ENCODE data around the gene PROSER3. TPM values are rescaled to one million over a fixed set of nuclear protein-coding genes. Genes with fewer than 3 reads are reported as not detected.
"Not testable (repeated sequence)": the region's sequence is repeated elsewhere in the genome, so short reads cannot be mapped to it uniquely, and the experiment has no call there.

PROSER3 gene
- total RNA-seq, 1 experiment from 2014 or later, result 17.5 TPM

DNA sequence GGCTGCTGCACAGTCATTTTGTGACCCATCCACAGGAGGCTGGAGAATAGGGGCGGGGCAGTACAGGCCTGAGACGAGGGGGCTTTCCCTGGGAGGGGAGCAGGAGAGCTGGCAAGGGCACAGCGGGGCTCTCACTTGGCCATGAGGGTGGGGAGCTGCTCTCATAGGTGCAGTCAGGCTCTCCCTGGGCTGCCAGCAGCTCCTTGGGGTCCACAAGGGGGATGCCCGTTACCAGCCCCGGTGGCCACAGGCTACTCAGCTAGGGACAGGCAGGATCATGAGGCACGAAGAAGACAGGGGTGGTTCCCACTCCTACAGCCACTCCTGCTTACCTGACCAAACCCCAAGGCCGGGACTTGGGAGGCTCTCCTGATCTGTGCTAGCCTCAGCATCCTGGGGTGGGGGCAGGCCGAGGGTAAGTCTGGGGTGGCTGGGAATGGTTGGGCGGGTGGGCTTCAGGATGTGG, 33.9 kb downstream of the PROSER3 start:
- Histone ChIP-seq H3K9ac (ENCODE audit: low read length) (no peak overlapping the region), H3K4me1 (ENCODE audit: low read length) (no peaks in the 10 kb centered on the region), H3K4me2 (ENCODE audit: low read depth, low read length, poor library complexity, severe bottlenecking) (no peak overlapping the region), H2AFZ (ENCODE audit: low read length) (no peak overlapping the region), H3K27ac (ENCODE audit: low read length) (no peak overlapping the region), H3K9me2 (replicated peaks; ENCODE audit: insufficient read depth, low read length) (no peaks in the 10 kb centered on the region), H4K20me1 (ENCODE audit: insufficient read depth, low read depth, low read length) (no peaks in the 10 kb centered on the region), H3K36me3 (ENCODE audit: insufficient read depth, low read length) (no peaks in the 10 kb centered on the region), H3K4me3 (ENCODE audit: low read length) (no peak overlapping the region), H3K79me2 (ENCODE audit: low read length) (no peaks in the 10 kb centered on the region), H3K9me3 (ENCODE audit: low read length) (no peaks in the 10 kb centered on the region), H3K27me3 (ENCODE audit: low read length) (no peaks in the 10 kb centered on the region)
- DNase-seq, result no peak

DNA sequence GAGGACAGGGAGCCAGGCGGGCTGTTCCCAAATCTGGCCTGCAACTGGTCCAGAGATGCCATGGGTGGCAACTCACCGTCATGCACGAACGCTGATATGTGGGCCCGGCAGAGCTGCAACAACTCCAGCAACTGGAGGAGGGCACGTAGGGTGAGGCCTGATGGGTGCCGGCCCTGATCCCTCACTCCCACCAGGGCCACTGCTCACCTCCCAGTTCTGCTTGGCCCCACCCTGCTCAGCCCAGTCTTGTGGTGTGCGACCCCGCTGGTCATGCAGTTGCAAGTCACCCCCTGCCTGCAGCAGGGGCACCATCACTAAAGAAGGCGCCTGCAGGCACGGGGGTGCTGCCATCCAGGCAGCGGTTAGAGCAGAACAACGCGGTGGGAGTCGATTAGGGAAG, 34.3 kb downstream of the PROSER3 start:
- H3K9me2 ChIP-seq (replicated peaks; ENCODE audit: insufficient read depth, low read length), result no peaks in the 10 kb centered on the region
- H3K36me3 ChIP-seq (ENCODE audit: insufficient read depth, low read length), result no peaks in the 10 kb centered on the region
- H2AFZ ChIP-seq (ENCODE audit: low read length), result no peak overlapping the region
- H3K27ac ChIP-seq (ENCODE audit: low read length), result no peak overlapping the region
- H3K9me3 ChIP-seq (ENCODE audit: low read length), result no peaks in the 10 kb centered on the region
- no peaks in the 10 kb centered on the region for H3K79me2 ChIP-seq (ENCODE audit: low read length)
- no peaks in the 10 kb centered on the region for H3K27me3 ChIP-seq (ENCODE audit: low read length)
- DNase-seq, result no peak
- H4K20me1 ChIP-seq (ENCODE audit: insufficient read depth, low read depth, low read length), result no peaks in the 10 kb centered on the region
- H3K4me3 ChIP-seq (ENCODE audit: low read length), result no peak overlapping the region
- H3K4me1 ChIP-seq (ENCODE audit: low read length), result no peaks in the 10 kb centered on the region
- H3K9ac ChIP-seq (ENCODE audit: low read length), result no peak overlapping the region
- H3K4me2 ChIP-seq (ENCODE audit: low read depth, low read length, poor library complexity, severe bottlenecking), result no peak overlapping the region

DNA sequence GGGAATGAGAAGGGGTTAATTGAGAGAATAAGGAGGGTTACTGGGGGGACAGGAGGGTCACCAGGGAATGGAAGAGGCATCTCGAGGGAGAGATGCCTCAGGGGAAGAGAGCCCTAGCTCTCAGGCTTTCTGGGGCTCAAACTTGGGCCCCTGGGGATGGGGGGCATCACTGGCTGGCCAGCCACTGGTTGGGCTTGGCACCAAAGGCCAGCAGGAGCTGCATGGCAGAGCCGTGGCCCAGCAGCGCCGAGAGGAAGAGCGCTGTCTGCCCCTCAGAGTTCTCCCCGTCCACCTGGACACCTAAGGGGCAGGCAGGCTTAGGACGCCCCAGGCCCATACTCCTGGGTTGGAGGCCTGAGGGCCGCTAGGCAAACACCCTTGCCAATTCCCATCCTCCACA, 34.9 kb downstream of the PROSER3 start:
- H3K4me1 ChIP-seq (ENCODE audit: low read length), result no peaks in the 10 kb centered on the region
- H3K27ac ChIP-seq (ENCODE audit: low read length), result no peak overlapping the region
- H3K36me3 ChIP-seq (ENCODE audit: insufficient read depth, low read length), result no peaks in the 10 kb centered on the region
- H3K9me3 ChIP-seq (ENCODE audit: low read length), result no peaks in the 10 kb centered on the region
- H2AFZ ChIP-seq (ENCODE audit: low read length), result no peak overlapping the region
- no peak overlapping the region for H3K4me3 ChIP-seq (ENCODE audit: low read length)
- no peak overlapping the region for H3K9ac ChIP-seq (ENCODE audit: low read length)
- no peak overlapping the region for H3K4me2 ChIP-seq (ENCODE audit: low read depth, low read length, poor library complexity, severe bottlenecking)
- H4K20me1 ChIP-seq (ENCODE audit: insufficient read depth, low read depth, low read length), result no peaks in the 10 kb centered on the region
- H3K27me3 ChIP-seq (ENCODE audit: low read length), result no peaks in the 10 kb centered on the region
- DNase-seq, result no peak
- H3K9me2 ChIP-seq (replicated peaks; ENCODE audit: insufficient read depth, low read length), result no peaks in the 10 kb centered on the region
- no peaks in the 10 kb centered on the region for H3K79me2 ChIP-seq (ENCODE audit: low read length)

DNA sequence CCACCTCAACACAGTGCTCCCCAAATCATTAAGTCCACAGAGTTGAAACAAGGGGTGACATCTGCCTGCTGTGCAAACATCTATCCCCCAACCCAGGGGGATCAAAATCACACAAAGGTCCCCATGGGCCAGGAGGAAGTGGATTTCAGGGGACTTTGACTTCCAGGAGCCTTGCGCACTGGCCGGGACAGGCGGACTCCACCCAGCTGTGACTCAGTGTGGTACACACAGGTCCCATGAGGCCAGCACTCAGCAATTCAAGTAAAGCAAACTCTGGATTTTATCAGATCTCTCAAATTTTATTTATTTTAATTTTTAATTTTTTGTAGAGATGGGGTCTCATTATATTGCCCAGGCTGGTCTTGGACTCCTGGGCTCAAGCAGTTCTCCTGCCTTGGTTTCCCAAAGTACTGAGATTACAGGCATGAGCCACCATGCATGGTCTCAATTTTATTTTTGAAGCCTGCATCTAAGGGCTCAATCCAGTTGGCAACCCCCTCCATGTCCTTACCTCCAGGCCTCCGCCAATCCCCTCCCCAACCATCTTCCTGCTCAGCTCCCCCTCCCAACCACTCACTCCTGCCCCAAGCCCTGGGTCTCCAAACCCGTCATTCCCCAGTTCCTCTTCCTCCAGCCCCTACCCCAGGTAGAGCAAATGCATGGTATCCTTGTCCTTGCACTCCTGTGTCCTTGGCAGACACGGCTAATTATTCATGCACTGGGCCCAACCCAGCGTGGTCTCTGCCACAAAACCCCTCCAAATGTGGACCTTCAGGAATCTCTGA, 35.6 kb downstream of the PROSER3 start:
- Histone ChIP-seq H3K9me2 (replicated peaks; ENCODE audit: insufficient read depth, low read length) (no peaks in the 10 kb centered on the region), H3K9me3 (ENCODE audit: low read length) (no peaks in the 10 kb centered on the region), H3K4me1 (ENCODE audit: low read length) (no peaks in the 10 kb centered on the region), H2AFZ (ENCODE audit: low read length) (no peak overlapping the region), H3K4me3 (ENCODE audit: low read length) (no peak overlapping the region), H3K4me2 (ENCODE audit: low read depth, low read length, poor library complexity, severe bottlenecking) (no peak overlapping the region), H3K27me3 (ENCODE audit: low read length) (no peaks in the 10 kb centered on the region), H3K27ac (ENCODE audit: low read length) (no peak overlapping the region), H3K79me2 (ENCODE audit: low read length) (no peaks in the 10 kb centered on the region), H3K9ac (ENCODE audit: low read length) (no peak overlapping the region), H3K36me3 (ENCODE audit: insufficient read depth, low read length) (no peaks in the 10 kb centered on the region), H4K20me1 (ENCODE audit: insufficient read depth, low read depth, low read length) (no peaks in the 10 kb centered on the region)
- no peak for DNase-seq

DNA sequence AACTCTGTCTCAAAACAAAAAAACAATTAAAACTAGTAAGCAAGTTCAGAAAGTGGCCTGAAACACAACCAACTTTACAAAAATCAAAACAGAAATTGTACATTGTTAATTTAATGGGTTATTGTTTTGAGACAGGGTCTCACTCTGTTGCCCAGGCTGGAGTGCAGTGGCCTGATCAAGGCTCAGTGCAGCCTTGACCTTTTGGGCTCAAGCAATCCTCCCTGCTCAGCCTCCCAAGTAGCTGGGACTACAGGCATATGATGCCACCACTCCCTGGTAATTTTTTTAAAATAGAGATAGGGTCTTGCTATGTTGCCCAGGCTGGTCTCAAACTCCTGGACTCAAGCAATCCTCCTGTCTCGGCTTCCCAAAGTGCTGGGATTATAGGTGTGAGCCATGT, 37.6 kb downstream of the PROSER3 start:
- DNase-seq; H2AFZ ChIP-seq (ENCODE audit: low read length); H3K9me3 ChIP-seq (ENCODE audit: low read length); H3K4me3 ChIP-seq (ENCODE audit: low read length); H3K9me2 ChIP-seq (replicated peaks; ENCODE audit: insufficient read depth, low read length); H3K9ac ChIP-seq (ENCODE audit: low read length); H3K4me2 ChIP-seq (ENCODE audit: low read depth, low read length, poor library complexity, severe bottlenecking); H4K20me1 ChIP-seq (ENCODE audit: insufficient read depth, low read depth, low read length); H3K27me3 ChIP-seq (ENCODE audit: low read length); H3K4me1 ChIP-seq (ENCODE audit: low read length); H3K79me2 ChIP-seq (ENCODE audit: low read length); H3K27ac ChIP-seq (ENCODE audit: low read length); H3K36me3 ChIP-seq (ENCODE audit: insufficient read depth, low read length): not testable (repeated sequence)

DNA sequence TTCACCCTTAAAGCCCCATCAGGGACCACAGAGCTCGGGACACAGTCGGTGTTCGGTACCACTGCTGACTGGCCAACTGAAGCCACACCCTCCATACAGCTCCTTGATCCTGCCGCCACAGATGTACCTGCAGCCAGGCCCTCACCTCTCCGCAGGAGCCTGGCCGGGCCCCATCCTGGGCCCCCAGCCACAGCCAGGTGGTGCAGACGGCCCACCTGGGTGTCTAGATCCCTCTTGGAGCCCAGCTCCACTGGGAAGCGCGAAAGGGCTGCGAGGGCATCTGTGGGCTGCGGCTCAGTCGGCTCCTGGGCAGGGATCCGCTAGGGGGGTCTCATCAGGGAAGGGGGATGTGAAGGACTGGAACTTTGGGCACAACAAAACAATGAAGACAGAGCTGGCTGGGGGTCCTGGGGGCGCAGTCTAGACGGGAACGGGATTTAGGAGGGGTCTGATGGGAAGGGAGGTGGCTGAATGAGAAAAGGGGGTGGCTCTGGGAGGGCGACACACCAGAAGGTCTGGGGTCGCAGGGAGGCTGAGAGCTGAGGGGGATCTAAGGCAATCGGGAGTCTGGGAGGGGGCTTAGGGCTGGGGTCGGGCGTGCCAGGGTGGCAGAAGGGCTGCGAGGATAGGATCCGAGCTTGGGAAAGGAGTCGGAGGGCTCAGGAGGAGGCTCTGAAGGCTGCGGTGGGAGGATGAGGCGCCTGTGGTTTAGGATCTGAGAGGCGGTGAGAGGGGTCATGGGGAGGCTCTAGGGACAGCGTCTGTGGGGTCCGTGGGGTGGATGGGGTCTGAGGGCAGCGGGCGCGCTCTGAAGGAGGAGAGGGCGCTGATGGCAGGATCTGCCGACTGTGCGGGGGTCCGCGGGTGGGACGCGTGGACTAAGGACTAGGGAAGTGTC, 38.9 kb downstream of the PROSER3 start:
- Histone ChIP-seq H3K27me3 (ENCODE audit: low read length) (no peaks in the 10 kb centered on the region), H3K9me3 (ENCODE audit: low read length) (no peaks in the 10 kb centered on the region)

DNA sequence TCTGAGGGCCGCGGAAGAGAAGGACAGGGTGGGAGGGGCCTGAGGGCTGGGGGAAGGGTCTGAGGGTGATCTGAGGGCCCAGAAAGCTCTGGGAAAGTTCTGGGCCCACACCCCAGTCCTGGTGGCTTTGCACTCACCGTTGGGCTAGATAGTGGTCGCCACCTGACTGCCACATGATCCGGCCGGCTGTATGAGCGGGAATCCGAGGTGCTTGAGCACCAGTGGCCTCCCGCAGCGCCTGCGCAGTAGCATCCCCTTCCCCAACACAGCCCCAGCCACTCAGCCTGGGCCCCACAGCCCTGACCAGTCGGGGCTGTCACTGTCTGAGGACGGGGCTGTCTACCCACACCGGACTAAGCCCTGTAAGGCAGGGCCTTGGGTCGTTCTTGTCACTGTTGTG, 39.7 kb downstream of the PROSER3 start:
- no peak for DNase-seq
- Histone ChIP-seq H3K36me3 (ENCODE audit: insufficient read depth, low read length) (no peaks in the 10 kb centered on the region), H3K4me3 (ENCODE audit: low read length) (no peak overlapping the region), H3K27me3 (ENCODE audit: low read length) (no peaks in the 10 kb centered on the region), H3K79me2 (ENCODE audit: low read length) (no peaks in the 10 kb centered on the region), H3K4me1 (ENCODE audit: low read length) (no peaks in the 10 kb centered on the region), H3K27ac (ENCODE audit: low read length) (no peak overlapping the region), H3K9me3 (ENCODE audit: low read length) (no peaks in the 10 kb centered on the region), H2AFZ (ENCODE audit: low read length) (no peak overlapping the region), H3K9me2 (replicated peaks; ENCODE audit: insufficient read depth, low read length) (no peaks in the 10 kb centered on the region), H4K20me1 (ENCODE audit: insufficient read depth, low read depth, low read length) (no peaks in the 10 kb centered on the region), H3K9ac (ENCODE audit: low read length) (no peak overlapping the region), H3K4me2 (ENCODE audit: low read depth, low read length, poor library complexity, severe bottlenecking) (no peak overlapping the region)

More for the DNA sequence above, 38.9 kb downstream of the PROSER3 start:
- Histone ChIP-seq H3K27ac (ENCODE audit: low read length) (no peak overlapping the region), H3K9ac (ENCODE audit: low read length) (no peak overlapping the region), H2AFZ (ENCODE audit: low read length) (no peak overlapping the region), H3K4me2 (ENCODE audit: low read depth, low read length, poor library complexity, severe bottlenecking) (no peak overlapping the region), H3K4me3 (ENCODE audit: low read length) (no peak overlapping the region), H3K79me2 (ENCODE audit: low read length) (no peaks in the 10 kb centered on the region), H3K36me3 (ENCODE audit: insufficient read depth, low read length) (no peaks in the 10 kb centered on the region), H4K20me1 (ENCODE audit: insufficient read depth, low read depth, low read length) (no peaks in the 10 kb centered on the region), H3K9me2 (replicated peaks; ENCODE audit: insufficient read depth, low read length) (no peaks in the 10 kb centered on the region), H3K4me1 (ENCODE audit: low read length) (no peaks in the 10 kb centered on the region)
- DNase-seq, result no peak

DNA sequence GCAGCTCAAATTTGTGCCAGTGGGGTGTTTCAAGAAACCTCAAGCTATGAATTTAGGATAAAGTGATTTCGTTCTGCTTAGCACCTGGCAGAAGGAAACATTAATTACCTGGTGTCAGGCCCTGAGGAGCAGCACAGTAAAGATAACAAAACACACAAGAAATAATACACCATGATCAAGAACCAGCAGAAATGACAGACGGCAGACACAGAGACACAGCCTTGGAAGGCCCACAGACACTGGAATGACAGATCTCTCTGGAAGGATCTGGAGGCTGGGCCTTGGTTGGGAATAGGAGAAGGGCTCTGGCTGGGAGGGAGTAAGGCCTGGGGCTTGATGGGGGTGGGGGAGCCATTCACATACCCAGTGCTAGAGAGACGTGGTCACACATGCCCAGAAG, 43.9 kb downstream of the PROSER3 start:
- Histone ChIP-seq H3K4me2 (ENCODE audit: low read depth, low read length, poor library complexity, severe bottlenecking) (no peak overlapping the region), H3K79me2 (ENCODE audit: low read length) (no peaks in the 10 kb centered on the region), H3K9me2 (replicated peaks; ENCODE audit: insufficient read depth, low read length) (no peaks in the 10 kb centered on the region), H3K27me3 (ENCODE audit: low read length) (no peaks in the 10 kb centered on the region), H3K4me3 (ENCODE audit: low read length) (no peak overlapping the region), H3K9ac (ENCODE audit: low read length) (no peak overlapping the region), H2AFZ (ENCODE audit: low read length) (no peak overlapping the region), H4K20me1 (ENCODE audit: insufficient read depth, low read depth, low read length) (no peaks in the 10 kb centered on the region), H3K36me3 (ENCODE audit: insufficient read depth, low read length) (no peaks in the 10 kb centered on the region), H3K27ac (ENCODE audit: low read length) (no peak overlapping the region), H3K9me3 (ENCODE audit: low read length) (no peaks in the 10 kb centered on the region), H3K4me1 (ENCODE audit: low read length) (no peaks in the 10 kb centered on the region)
- DNase-seq, result no peak

Data from Karpas-422 (cell line).